HG02759 (cell line): ENCODE measurements around the gene CXXC4.

Experiments
- ATAC-seq: cut with Tn5 transposase; IDR thresholded peaks from one replicate; pipeline ENCODE4 v1.9.1; 2021; ENCODE audit warnings: mild to moderate bottlenecking, moderate library complexity; ENCODE audit not compliant: unreplicated experiment

The CXXC4 gene

DNA sequence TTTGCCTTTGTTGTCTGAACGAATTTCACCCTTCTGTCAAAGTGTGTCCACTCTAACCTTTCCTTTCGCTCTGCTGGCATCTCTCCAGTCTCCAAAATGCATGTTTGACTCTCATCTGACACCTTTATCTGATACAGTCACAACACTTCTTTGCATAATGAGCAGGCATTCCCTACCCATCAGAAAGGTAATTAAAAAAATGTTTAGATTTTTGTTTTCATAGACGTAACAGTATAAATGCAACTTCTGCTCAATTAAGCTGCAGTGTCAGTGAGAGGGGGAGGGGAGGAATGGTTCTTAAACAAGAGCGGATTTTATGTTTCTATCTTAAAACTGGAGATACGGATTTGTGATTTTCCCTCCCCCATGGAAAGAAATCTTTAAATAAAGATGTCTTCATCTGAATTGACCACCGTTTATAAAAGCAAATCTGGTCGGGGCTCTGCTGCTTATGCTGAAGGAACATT, 70.2 kb downstream of the CXXC4 start:
- ATAC-seq, result no peak

DNA sequence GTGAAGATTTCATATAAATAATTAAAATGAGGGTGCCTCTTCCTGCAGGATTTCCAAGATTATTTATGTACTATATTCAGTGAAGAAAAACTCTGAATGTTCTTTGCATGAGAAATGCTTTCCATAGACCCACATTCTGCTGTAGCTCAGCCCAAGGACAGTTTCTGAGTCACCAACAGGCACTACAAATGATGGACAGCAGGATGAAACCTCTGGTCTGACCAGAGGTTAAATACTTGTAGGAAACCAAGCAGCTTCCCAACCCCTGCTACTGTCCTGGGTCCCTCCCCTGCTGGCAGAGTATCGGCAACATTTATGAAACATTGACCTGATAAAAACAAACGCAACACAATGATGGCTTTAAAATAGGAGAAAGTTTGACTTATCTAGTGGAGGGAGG, 73.1 kb downstream of the CXXC4 start:
- ATAC-seq, result no peak

DNA sequence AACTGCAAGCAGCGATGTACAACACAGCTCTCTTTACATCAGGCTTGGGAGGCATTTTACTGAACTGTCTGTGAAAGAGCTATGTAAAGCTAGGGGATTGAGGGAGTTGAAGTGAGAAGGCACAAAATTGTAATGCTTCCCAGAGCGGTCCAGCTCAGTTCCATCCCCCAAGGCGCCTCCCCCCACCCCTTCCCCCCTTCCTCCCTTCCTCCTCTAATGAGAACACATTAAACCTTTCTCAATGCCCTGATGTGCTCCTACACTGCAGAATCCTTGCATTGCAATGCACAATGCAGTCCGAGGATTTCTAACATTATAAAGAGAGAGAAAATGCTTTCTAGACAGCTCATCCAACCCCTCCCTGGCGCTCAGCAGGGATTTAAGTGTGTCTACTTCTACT, 73.9 kb downstream of the CXXC4 start:
- no peak for ATAC-seq
